Hepatocyte (in vitro differentiated cells): ENCODE results near the gene MED9. TPM values are rescaled to one million over a fixed set of nuclear protein-coding genes. Genes with fewer than 3 reads are reported as not detected.

Experiments
- DNase-seq: peaks from one replicate; pipeline ENCODE4 v3.0.0-alpha.2; 2016; ENCODE audit warnings: low spot score
- H2AFZ ChIP-seq: fragments of 200-600 bp; sonication (generic); 2 replicates; pipeline ENCODE4 v1.6.0; 2016; ENCODE audit warnings: antibody characterized with exemption, mild to moderate bottlenecking
- H3K27ac ChIP-seq: fragments of 200-600 bp; sonication (generic); 2 replicates; pipeline ENCODE4 v1.5.1; 2016; ENCODE audit warnings: mild to moderate bottlenecking
- H3K27me3 ChIP-seq: fragments of 200-600 bp; sonication (generic); 2 replicates; pipeline ENCODE4 v1.6.1; 2016
- H3K36me3 ChIP-seq: fragments of 200-600 bp; sonication (generic); replicated peaks from 2 replicates; pipeline ENCODE4 v1.5.1; 2016; ENCODE audit warnings: low read depth; ENCODE audit not compliant: insufficient read depth
- H3K4me1 ChIP-seq: fragments of 200-600 bp; sonication (generic); 2 replicates; pipeline ENCODE4 v1.5.1; 2016; ENCODE audit warnings: mild to moderate bottlenecking, moderate library complexity; ENCODE audit not compliant: insufficient read depth
- H3K4me2 ChIP-seq: fragments of 200-600 bp; sonication (generic); 2 replicates; pipeline ENCODE4 v1.6.0; 2016
- H3K4me3 ChIP-seq: fragments of 200-600 bp; sonication (generic); 2 replicates; pipeline ENCODE4 v1.5.1; 2016; ENCODE audit warnings: mild to moderate bottlenecking
- H3K79me2 ChIP-seq: fragments of 200-600 bp; sonication (generic); 2 replicates; pipeline ENCODE4 v1.6.0; 2017; ENCODE audit warnings: mild to moderate bottlenecking
- H3K9me2 ChIP-seq: fragments of 200-600 bp; sonication (generic); replicated peaks from 2 replicates; pipeline ENCODE4 v1.6.0; 2017; ENCODE audit warnings: mild to moderate bottlenecking; ENCODE audit not compliant: insufficient read depth
- H3K9me3 ChIP-seq: fragments of 200-600 bp; sonication (generic); 2 replicates; pipeline ENCODE4 v1.5.1; 2016; ENCODE audit warnings: low read depth, mild to moderate bottlenecking
- H4K20me1 ChIP-seq: fragments of 200-600 bp; sonication (generic); 2 replicates; pipeline ENCODE4 v1.6.0; 2016; ENCODE audit warnings: mild to moderate bottlenecking; ENCODE audit not compliant: insufficient read depth, poor library complexity, severe bottlenecking
- CTCF ChIP-seq: fragments of 200-600 bp; sonication (generic); IDR thresholded peaks from 2 replicates; pipeline ENCODE4 v1.5.1; 2016; ENCODE audit warnings: antibody characterized with exemption, mild to moderate bottlenecking; ENCODE audit not compliant: poor library complexity
- EZH2 ChIP-seq: fragments of 200-600 bp; sonication (generic); IDR thresholded peaks from 2 replicates; pipeline ENCODE4 v1.6.1; 2016; ENCODE audit warnings: antibody characterized with exemption, mild to moderate bottlenecking, borderline replicate concordance
- EZH2phosphoT487 ChIP-seq: fragments of 200-600 bp; sonication (generic); IDR thresholded peaks from one replicate; pipeline ENCODE4 v1.6.1; 2018; ENCODE audit warnings: antibody characterized with exemption, mild to moderate bottlenecking, low read depth, moderate library complexity; ENCODE audit not compliant: unreplicated experiment, severe bottlenecking
- WGBS: methylation state at CpG from one replicate; pipeline ENCODE4 v1.1.6; 2016; ENCODE audit warnings: low lambda C conversion rate; ENCODE audit errors: missing lambda C conversion rate; 5-methylcytosine and 5-hydroxymethylcytosine counted together
- polyA plus RNA-seq: library from polyadenylated mRNA; unstranded; fragments of >200 nt; fragmentation: Nextera tagmentation; extraction: Ambion mirVana; gene quantifications from 2 replicates; pipeline ENCODE4 v1.2.1, GENCODE V29; 2016
- small RNA-seq: library from RNA; depleted of rRNA; stranded (forward); fragments of <200 nt; gene quantifications from one replicate; pipeline ENCODE3, GENCODE V24; 2014
- total RNA-seq: library from RNA; depleted of rRNA; stranded (reverse); fragments of >200 nt; gene quantifications from 2 replicates; pipeline ENCODE4 v1.2.3, GENCODE V29; 2014

MED9 gene
- total and polyA plus RNA-seq, 2 experiments from 2014 or later, result 17.1 to 17.3 TPM

- Histone ChIP-seq H4K20me1 (no peaks in the 10 kb centered on the region), H3K27me3 (no peaks in the 10 kb centered on the region), H3K9me2 (no peaks in the 10 kb centered on the region), H3K36me3 (no peaks in the 10 kb centered on the region), H3K4me1 (peaks cover 31% of the 10 kb centered on the region), H3K79me2 (no peaks in the 10 kb centered on the region), H3K4me2 (no peak overlapping the region), H3K27ac (no peak overlapping the region), H3K4me3 (no peak overlapping the region), H3K9me3 (no peaks in the 10 kb centered on the region), H2AFZ (no peak overlapping the region)
- no peak for DNase-seq
- WGBS, result 78% methylated on average over 12 of the region's 15 CpGs
- TF ChIP-seq EZH2phosphoT487, result no peak
- TF ChIP-seq CTCF, result no peak
- no peak for TF ChIP-seq EZH2
Measured at GRCh38 chr17:17540278-17540906, 63.6 kb downstream of the MED9 start.

GRCh38 chr17:17540935-17541639, 64.3 kb downstream of the MED9 start:
- 86% methylated on average over 23 of the region's 23 CpGs for WGBS
- no peak for TF ChIP-seq EZH2phosphoT487
- TF ChIP-seq EZH2, result no peak
- TF ChIP-seq CTCF, result no peak
- H2AFZ ChIP-seq, result no peak overlapping the region
- no peak overlapping the region for H3K4me3 ChIP-seq
- H3K27me3 ChIP-seq, result no peaks in the 10 kb centered on the region
- no peaks in the 10 kb centered on the region for H3K9me2 ChIP-seq
- no peaks in the 10 kb centered on the region for H3K36me3 ChIP-seq
- H3K27ac ChIP-seq, result no peak overlapping the region
- no peaks in the 10 kb centered on the region for H4K20me1 ChIP-seq
- no peak for DNase-seq
- H3K4me1 ChIP-seq, result peaks cover 31% of the 10 kb centered on the region
- H3K79me2 ChIP-seq, result no peaks in the 10 kb centered on the region
- H3K4me2 ChIP-seq, result no peak overlapping the region
- H3K9me3 ChIP-seq, result no peaks in the 10 kb centered on the region

- H3K4me2 ChIP-seq, result no peak overlapping the region
- TF ChIP-seq EZH2 (no peak), EZH2phosphoT487 (no peak), CTCF (no peak)
- H3K27me3 ChIP-seq, result no peaks in the 10 kb centered on the region
- 71% methylated on average over 5 of the region's 5 CpGs for WGBS
- H3K79me2 ChIP-seq, result no peaks in the 10 kb centered on the region
- no peak overlapping the region for H3K27ac ChIP-seq
- H3K9me2 ChIP-seq, result no peaks in the 10 kb centered on the region
- H3K4me1 ChIP-seq, result peaks cover 31% of the 10 kb centered on the region
- DNase-seq, result no peak
- no peaks in the 10 kb centered on the region for H4K20me1 ChIP-seq
- H2AFZ ChIP-seq, result no peak overlapping the region
- H3K9me3 ChIP-seq, result no peaks in the 10 kb centered on the region
- H3K36me3 ChIP-seq, result no peaks in the 10 kb centered on the region
- no peak overlapping the region for H3K4me3 ChIP-seq
Measured at GRCh38 chr17:17541640-17542001, 64.8 kb downstream of the MED9 start.

Small RNA genes within 50 kb of the gene (small RNA-seq; reads per million reads assigned to genes)
- gene RF00019, result not detected

Other genes starting within 250 kb of the MED9 start
- gene FLCN, start 239.8 kb upstream of the MED9 start, total RNA-seq, result 51.5 and 66.2 TPM in 2 replicates
- gene FLCN, start 239.8 kb upstream of the MED9 start, polyA plus RNA-seq, result 31.0 and 39.0 TPM in 2 replicates
- 69.1 and 69.5 TPM in 2 replicates for gene COPS3, start 195.8 kb upstream of the MED9 start, total RNA-seq
- 56.4 and 62.9 TPM in 2 replicates for gene COPS3, start 195.8 kb upstream of the MED9 start, polyA plus RNA-seq
- gene NT5M, start 173.6 kb upstream of the MED9 start, total RNA-seq, result 2.6 and 3.4 TPM in 2 replicates
- 3.3 and 3.5 TPM in 2 replicates for gene NT5M, start 173.6 kb upstream of the MED9 start, polyA plus RNA-seq
- gene RASD1, start 19.4 kb downstream of the MED9 start, total RNA-seq, result 23.5 and 24.0 TPM in 2 replicates
- 44.8 and 46.9 TPM in 2 replicates for gene RASD1, start 19.4 kb downstream of the MED9 start, polyA plus RNA-seq
- 50.1 and 58.6 TPM in 2 replicates for gene PEMT, start 114.7 kb downstream of the MED9 start, total RNA-seq
- gene PEMT, start 114.7 kb downstream of the MED9 start, polyA plus RNA-seq, result 70.4 and 78.9 TPM in 2 replicates
- 19.2 and 23.8 TPM in 2 replicates for gene RAI1, start 204.5 kb downstream of the MED9 start, total RNA-seq
- 18.7 and 20.2 TPM in 2 replicates for gene RAI1, start 204.5 kb downstream of the MED9 start, polyA plus RNA-seq